HG03575 (cell line): ENCODE results near the gene CEND1.

Experiments
- ATAC-seq: cut with Tn5 transposase; IDR thresholded peaks from one replicate; pipeline ENCODE4 v1.9.1; 2021; ENCODE audit not compliant: unreplicated experiment, insufficient number of reproducible peaks, low FRiP score; ENCODE audit errors: extremely low read depth

Gene CEND1

DNA sequence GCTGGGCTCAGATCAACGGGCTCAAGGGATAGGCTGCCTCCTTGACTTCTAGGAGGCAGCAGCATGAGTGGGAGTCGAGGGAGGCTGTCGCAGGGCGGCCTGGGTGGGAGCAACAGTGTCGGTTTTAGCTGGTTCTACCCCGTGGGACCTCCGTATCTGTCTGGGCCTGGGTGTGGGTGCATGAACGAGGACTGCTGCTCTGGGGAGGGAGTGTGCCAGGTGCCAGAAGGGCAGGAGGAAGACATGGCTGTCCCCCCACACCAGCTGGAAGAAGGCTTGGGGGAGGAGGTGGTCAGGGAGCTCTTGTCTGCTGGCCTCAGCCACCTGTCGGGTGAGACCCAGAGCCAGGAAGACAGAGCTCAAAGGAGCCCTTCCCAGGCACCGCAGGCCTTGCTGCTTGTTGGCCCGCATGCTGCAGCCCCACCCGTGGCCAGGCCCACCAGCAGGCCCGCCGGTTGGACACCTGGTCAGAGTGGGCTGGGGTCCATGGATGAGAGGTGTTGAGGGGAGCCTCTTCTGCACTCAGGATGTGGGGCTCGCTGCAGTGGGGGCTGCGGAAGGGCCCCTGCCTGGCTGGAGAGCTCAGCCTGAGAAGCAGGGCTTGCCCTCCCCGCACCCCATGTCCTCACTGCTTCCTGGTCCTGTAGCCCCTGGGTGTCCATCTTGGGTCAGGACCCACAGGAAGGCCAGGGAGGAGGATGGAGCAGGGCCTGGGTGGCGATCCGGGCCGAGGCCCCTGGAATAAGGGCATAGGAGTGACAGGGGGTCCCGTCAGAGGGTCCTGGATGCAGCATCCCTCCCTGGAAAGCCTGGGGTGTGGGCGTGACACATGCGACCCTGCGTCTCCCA, 3.4 kb downstream of the CEND1 start:
- no peak for ATAC-seq

DNA sequence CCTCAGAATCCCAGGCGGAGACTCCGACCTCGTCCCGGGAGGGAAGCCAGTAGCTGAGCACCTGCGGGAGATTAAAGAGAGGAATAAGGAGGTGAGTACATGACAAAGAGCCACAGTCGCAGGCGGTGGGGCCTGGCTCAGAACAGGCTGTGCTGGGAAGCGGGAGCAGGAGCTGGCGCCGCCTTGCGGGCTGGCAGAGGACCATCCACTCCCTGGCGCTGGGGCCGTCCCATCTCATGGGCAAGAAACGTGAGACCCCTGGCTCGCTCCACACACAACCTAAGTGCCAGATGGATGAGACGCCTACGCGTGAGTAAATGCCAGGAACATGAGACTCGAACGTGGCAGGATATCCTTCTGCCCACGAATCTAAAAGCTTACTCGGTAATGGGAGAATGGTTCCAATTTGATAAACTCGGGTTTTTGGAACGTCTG, 6.3 kb downstream of the CEND1 start:
- no peak for ATAC-seq

DNA sequence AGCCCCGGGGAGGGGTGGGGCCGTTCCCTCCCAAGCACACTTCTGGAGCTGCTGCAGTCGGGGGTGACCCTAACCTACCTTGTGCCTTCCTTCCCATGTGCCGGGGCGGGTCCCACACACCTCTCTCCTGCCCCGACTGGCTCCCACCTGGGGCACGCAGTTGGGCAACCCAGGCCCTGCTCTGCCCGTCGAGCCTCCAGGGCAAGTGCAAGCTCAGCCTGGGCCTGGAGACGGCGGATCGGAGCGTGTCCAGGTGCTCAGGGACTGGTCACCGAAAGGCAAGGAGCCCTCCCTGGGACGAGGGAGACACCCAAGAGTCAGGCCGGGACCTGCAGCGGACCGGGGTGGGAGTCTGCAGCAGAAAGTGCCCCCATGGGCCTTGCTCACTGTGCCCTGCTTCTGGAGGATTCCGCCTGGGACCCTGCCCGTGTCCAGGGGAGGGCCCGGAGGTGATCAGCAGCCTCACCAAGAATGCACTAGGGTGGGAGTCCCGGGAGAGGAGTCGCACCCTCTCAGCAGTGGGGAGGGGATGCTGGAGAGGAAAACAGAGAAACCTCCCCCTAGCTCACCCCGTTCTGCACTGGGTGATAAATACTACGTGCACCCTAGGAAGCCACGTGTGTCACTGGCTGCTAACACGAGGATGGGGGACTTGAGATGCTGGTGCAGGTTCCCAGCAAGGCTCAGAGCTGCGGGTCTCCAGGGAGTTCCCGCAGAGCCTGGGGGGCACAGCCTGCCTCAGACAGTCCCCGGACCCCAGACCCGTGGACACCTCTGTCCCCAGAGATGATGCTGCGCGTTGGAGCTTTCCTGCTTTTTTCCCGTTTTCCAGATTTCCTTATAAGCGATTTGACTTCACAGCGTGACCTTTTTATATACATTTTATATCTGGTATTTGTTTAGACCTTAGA, 7.4 kb downstream of the CEND1 start:
- ATAC-seq = no peak

DNA sequence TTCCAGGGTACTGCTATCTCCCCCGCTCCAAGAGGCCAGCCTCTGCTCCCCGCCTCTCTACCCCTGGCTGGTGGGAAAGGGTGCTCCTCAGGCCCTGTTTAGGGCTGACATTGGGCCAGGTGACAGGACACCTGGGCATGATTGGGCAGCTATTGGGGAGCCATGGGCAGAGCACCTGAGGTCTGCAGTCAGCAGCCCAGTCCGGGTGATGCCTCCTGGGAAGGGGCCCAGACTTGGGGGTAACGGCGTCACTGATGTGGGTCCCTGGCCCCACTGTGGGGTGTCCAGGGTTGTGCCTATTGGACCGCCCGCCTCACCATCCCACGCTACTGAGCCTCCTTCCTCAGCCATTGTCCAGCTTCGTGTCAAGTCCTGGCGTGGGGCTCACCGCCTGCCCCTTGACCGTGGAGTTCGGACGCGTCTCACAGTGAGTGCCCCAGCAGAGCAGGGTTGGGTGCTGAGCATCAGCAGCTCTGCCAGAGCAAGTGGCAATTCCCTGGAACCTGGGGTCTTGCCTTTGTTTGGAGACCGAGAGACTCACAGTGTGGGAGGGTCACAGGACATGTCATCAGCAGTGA, 9.8 kb downstream of the CEND1 start:
- no peak for ATAC-seq

DNA sequence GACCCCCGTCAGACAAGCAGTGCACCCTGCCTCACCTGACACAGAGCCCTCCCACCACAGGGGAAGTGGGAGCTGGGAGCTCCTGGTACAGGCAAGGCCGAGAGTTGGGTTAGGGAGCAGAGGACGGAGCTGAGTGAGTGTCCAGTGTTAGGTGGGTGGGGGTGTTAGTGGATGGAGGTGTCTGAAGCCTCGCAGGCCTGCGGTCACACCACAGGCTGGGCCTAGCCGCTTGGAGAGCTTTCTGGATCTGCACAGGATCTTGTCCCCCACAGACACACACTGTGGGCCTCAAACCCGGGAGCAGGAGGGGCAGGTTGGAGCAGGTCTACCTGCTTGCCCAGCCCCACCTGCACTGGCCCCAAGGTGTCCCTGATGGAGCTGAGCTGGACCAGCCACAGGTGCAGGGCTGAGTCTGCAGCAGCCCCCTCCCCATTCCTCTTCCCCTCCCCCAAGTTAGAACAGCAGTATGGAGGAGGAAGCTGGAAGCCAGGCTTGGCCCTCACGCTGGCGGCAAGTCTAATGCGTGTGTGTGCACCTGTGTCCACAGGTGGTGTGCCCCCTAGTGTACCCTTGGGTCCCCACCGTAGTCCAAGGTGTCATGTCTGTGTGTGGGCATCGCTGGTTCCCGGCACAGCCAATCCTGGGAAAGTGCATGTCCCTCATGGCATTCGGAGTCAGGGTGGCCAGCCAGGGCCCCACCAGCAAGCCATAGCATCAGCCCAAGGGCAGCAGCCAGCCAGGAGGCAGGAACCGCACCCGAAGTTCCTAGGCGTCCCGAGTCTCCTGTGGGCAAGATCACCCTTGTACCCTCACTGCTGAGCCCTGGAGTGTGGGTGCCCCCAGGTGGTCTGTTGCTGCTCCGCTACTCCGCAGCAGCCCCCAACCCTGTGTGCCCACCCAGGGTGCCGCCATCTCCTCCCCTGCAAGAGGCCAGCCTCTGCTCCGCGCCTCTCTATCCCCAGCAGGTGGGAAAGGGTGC, 10.6 kb downstream of the CEND1 start:
- no peak for ATAC-seq

DNA sequence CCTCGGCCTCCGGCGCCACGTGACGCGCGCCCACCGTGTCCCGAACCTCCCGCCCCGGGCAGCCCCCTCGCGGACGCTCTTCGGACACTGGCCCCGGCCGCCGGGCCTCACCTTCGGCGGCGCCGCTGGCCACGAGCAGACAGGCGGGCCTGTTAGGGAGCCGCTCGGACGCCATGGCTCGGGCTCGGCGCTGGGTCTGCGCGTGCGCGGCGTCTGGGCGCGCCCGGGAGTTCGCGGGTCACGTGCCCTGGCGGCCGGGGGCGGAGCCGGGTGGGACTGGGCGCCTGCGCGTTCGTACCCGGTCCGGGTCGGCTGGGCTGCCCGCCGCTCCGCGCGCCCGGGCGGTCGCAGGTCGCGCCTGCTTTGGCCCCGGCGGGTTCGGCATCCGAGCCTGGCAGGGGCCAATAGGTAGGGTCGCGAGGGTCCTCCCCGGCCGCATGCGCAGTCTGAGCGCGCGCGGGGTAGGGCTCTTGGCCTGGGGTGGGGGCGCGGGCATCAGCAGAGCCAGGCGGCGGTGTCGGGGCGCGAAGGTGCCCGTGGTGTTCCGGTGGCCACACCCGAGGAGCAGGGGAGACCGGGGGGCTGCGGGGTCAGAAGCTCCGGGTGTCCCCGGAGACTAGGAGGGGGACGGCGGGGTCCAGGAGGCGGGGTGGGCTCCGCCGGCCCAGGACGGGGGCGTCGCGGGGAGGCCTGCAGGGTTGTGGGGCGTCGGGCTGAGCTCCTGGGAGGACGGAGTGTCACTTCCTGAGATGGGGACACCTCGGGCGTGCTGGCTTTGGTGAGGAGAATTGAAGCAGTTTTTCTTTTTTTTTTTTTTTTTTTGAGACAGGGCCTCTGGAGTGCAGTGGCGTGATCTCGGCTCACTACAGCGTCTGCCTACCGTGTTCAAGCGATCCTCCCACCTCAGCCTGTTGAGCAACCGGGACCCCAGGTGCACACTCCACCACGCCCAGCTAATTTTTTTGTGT, 12.3 kb downstream of the CEND1 start, which contains the start of gene GATD1:
TSS of gene GATD1 (minus strand) at position 200 of the 968 bp plus-strand sequence. CDS start at position 175, 25 bp downstream.
- ATAC-seq = no peak

DNA sequence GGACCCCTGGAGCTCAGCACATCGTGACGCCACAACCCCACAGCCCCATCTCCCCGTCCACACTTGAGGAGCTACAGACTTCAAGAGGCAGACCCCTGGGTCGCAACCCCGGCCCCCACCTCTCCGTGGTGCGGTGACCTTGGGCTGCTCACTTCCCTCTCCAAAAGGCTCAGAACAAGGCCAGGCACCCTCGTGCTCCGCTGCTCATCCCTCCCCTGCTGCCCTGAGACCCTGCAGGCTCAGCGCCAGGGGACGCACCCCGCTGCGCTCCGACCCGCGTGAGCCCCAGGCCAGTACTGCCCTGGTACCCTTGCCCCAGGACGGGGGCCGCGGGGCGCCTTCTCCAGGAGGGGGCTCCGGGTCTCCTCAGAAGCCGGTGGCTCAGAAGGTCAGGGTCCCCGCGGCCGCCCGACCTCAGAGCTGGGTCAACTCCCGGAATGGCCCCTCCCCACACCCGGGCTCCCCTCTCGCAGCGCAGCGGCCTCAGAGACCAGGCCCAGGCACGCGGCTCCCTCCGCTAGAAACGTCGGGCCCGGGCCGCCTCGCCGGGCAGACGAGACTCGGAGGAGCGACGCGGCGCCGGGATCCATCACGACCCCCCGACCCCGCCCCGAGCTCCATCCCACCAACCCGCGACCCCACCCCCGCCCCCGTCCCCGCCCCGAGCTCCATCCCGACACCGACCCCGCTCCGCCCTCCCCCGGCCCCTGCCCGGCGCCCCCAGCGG, 13.2 kb downstream of the CEND1 start:
- no peak for ATAC-seq

DNA sequence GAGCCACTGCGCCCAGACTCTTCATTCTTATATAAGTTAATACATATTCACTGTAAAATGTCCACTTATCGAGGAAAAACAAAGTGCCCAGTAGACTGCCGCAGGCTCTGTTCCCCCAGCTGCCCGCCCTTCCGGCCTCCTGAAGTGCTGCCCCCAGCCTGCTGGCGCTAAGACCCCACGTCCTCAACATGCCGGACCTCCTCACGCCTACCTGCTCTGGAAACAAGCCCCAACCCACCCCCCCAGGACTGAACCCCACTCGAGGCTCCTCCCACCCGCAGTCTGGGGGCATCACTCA, 13.7 kb downstream of the CEND1 start:
- no peak for ATAC-seq

DNA sequence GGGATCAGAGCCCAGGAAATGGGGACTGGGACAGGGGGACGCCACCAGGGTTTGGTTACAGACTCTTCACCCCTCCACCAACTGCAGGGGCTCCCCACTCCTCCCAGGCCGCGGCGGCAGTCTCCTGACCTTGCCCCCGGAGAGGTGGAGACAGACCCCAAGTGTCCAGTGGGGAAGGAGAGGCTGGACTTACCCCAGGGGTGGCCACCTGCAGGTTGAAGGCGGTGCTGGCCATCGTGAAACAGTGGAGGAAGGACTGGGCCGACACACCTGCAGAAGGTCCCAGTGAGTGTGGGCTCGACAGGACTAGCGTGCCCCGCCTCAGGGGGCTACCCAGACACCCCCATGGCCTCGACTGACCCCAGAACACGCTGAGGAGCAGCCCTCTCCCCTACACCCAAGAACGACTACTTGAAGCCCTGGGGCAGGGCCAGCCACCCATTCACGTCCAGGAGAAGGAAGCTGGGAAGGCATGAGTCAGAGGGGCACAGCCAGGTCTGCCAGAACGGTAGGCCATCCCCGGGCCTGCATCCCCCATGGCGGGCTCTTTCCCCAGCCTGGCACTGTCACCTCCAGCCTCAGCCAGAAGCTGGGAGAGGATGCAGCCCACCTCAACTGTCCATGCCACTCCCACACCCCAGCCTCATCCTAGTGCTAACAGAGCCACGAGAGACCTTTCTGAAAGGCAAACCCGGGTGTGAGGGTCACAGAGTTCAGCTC, 14.9 kb downstream of the CEND1 start:
- no peak for ATAC-seq

DNA sequence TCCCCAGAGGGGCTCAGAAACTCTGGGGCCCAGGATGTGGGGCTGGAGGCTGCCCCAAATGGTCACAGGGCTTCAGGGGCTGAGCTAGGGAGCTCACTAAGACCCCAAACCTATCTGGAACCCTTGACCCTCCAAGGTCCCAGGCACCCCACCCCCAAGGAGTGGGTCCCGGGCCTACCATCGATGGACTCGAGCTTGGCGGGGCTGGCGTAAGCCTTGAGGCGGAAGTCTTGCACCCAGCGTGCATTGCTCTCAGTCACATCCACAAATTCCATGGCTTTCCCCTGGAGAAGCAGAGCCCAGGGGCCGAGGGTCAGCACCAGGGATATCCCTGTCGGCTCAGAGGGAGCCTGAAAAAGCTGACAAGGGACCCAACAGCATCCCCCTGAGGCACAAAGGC, 16.1 kb downstream of the CEND1 start:
- no peak for ATAC-seq

DNA sequence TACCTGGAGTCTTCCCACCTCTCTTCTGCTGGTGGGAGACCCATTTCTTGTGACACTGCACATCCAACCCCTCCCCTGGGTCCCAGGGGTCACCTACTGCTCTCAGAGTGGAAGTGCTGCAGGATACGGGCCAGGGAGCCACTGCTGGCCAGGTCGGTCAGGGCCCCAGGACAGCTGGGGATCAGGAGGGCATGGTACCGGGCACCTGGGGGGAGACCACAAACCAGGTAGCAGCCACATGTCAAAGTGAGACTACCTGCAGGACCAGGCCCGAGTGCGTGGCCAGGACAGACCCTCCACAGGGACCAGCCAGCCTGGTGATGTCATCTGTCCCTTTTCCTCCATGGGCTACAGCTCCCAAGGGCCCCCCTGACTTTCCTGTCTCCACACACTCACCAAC, 16.5 kb downstream of the CEND1 start:
- no peak for ATAC-seq

DNA sequence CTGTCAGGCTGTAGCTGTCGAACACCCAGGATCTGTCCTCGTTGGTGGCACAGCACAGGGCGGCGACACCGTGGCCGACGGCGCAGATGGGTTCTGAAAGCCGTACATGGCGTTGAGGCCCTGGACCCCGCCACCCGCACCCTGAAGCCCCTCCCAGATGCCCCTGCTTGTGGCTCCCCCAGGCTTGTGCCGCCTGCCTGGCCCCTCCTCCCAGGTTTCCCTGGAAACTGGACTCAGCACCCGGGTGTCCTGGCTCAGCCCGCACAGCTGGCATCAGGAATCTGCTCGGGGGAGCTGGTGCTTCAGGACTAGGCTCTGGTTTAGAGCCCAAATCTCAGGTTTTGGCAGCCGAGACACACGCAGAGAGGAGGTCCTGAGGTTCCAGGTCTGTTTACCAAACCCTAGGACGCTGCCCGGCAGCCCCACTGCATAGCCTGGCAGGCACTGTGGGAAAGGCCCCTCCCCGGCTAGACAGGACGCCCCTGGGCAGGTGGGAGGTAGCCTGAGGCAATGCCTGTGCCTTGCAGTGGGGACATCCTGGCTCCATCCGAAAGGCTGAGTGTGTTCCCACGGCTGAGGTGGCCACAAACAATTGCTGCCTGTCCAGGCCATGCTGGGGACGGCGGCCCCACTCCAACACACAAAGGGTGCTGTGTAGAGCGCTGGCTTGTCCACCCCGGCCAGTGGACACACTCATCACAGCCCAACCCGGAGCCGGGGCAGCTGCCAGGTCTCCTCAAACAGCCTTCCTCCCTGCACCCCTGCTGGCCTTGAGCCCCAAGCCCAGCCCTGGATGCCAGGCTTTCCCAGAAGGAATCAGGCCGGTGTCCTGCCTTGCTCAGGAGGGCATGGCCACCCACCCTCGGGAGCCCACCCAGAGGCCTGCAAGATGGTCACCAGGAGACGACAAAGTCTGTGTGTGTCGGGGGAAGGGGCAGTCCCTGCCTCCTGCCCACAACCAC, 17.2 kb downstream of the CEND1 start:
- no peak for ATAC-seq

DNA sequence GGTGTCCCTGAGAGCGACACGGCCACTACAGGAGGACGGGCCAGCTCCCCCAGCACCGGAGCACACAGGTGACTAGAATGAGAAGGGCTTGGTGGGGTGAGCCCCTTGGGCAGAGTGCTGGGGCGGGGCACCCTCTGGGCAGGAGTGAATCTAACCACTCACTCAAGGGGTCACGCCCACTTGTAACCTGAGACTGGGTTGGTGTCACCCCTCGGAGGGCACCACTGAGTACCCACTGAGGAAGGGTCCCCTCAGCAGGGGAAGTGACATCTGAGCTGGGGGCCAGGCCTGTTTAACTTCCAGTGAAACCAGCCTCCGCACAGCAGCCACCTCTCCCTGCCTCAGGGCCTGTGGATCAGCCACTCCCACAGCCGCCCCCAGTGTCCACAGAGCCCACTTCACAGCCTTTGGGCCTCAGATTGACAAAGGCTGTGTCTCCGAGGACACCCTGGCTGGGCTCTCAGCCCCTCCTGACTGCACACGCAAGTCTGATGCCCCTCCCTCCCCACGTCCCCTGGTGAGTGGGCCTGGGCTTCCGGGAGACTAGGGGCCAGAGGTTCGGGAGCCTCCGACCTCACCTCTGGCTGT, 18.2 kb downstream of the CEND1 start:
- ATAC-seq = no peak

DNA sequence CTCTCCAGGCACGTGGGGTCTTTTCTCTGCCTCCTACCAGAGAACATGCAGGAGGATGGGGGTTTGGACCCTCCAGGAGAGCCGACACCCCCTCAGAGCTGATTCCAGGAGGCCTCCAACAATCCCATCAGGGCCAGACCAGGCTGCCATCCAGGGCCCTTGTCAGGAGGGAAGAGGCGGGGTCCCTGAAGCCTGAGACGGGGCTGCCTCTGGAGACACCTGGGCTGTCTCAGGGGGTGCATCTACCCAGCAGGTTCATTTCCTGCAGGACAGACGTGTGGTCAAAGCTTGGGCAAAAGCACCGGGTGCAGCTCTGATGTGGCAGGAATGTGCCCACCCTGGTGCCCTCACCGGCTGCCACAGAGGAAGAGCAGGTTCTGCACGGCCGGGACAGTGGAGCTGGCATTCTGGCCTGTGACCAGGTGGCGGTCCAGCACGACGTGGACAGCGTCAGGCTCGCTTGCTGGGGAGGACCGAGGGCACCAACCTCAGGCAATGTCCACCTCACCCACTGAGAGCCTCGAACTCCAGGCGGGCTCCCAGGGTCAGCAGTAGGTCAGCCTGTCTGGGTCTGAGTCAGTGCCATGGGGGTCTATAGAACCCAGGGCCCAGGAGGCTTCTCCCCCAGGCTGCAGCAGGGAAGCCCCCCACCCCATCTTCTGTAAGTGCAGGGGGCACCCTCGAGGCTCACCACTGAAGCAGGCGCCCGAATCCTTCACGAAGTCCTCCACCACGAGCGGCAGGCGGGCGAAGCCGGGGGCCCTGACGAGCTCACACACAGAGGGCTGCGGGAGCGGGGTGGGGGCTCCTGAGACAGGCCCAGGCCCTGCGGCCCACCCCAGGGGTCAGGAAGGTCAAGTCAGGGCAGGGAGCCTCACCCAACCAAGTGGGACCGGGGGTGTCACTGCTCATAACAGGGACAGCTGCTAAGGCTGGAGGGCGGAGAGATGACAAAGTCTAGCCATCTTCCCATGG, 19.0 kb downstream of the CEND1 start:
- ATAC-seq = no peak
